GM21423 (cell line): ENCODE results near the gene CMTM7.

Source experiments
- ATAC-seq: cut with Tn5 transposase; IDR thresholded peaks from one replicate; pipeline ENCODE4 v1.9.1; 2021; ENCODE audit warnings: mild to moderate bottlenecking, moderate library complexity; ENCODE audit not compliant: unreplicated experiment

The CMTM7 gene

GRCh38 chr3:32484436-32484835 is 92.8 kb downstream of the CMTM7 start:
- no peak for ATAC-seq

- ATAC-seq = no peak
Observed at GRCh38 chr3:32487781-32488473, 96.3 kb downstream of the CMTM7 start.

DNA sequence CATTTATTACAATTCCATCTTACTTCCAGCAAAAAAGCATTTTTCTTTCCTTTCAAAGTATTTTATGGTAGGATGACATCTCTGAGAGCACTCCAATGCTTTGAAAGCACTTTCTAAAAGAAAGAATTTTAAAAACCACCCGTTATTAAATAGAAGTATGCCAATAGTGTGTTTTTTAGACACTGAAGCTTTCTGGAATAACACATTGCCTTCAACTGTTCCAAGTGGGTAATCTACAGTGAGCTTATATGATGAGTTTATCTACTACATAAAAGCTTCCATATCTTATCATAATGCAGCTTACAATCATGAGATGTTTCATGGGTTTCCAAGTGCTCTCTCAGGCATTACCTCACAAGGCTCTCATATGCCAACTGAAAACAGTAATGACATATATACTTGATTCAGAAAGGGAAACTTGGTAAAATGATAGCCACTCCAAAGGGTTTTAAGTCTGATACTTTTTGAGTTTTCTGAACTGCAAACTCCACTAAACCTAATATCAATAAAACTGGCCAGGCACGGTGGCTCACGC is 96.9 kb downstream of the CMTM7 start:
- no peak for ATAC-seq

DNA sequence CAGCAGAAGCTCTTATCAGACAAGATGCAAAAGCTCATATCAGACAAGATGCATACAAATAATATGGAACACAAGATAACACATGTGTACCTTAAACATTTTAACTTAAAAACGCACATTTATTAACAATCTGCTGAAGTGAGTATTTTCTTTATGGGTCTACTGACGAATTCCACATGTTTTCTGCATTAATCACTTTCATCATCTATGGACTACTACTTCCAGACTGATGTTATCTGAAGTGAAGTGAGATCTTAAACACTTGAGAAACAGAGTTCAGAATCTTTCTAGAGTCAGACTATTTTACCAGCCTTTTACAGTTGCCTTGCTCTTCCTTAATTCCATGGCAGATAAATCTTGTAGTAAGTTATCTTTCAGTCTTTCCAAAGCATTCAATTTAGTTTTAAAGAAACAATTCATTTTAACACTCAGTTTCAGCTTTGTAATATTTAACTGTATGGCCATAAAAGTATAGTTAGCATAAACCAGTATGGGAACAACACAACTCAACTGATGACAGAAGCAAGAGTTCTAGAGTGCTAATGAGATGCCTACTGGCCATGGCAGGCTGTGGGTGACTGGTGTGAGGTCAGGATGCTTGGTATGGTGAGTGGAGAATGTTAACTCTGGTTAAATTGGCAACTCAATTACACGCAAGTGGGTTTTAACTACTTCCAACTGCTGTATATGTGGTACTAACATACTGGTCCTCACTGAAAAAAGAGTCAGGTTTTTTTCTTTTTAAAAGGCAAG is 101.2 kb downstream of the CMTM7 start:
- no peak for ATAC-seq

DNA sequence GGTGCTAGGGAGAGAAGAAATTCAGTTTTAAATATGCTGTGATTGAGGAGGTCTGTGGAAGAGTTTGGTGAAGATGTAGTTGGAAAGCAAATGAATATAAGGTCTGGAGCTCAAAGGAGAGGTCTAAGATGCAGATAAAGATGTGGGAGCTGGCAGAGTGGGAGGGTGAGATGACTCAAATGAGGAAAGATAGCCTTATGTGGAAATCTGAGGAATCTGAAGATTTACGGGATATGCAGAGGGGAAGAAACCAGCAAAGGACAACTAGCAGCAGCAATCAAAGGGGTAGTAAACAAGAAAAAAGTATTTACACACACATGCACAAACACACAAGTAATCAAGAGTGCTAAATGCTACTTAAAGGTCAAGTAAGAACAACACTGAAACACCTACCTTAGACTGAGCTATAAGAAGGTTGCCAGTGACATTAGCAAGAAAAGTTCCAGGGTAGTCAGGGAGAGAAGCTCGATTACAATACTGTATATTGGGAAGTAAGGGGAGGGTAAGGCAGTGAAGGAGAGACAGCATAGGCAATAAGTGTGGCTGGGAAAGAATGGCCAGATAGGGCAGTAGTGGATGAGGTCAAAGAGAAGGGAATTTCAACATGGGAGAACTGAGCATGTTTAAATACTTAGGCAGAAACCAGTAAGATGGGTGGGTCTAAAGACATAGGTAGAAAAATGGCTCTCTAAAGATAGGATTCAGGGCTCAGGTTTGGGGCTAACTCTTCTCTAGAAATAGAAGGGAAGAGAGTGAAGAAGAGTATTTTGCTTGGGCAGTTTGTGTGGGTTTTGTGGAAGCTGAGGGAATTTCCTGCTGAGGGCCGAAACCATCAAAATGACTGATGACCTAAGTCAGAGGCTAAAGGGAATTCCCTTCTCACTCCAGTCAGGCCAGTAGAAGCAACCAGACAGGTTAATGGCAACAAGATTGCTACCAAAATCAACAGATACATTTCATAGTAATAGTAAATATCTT is 102.1 kb downstream of the CMTM7 start:
- peak; percentile 80 for ATAC-seq

- ATAC-seq = no peak
Observed at GRCh38 chr3:32495085-32495484, 103.4 kb downstream of the CMTM7 start.

DNA sequence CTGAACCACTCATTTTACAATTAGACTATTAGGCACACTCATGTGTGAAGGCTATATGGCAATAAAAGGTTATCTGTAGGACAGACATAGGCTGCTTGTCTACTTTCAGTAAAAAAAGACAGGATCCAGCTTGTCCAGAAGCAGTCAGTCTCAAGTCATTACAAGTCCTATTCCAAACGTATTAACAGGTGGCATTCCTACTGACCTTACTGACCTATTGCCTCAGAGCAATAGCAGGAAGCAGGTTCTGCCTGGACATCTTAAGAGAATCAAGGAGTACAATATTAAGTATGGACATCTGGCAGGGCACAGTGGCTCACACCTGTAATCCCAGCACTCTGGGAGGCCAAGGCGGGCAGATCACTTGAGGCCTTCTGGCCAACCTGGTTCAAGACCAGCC is 104.0 kb downstream of the CMTM7 start:
- no peak for ATAC-seq

- ATAC-seq = no peak
Observed at GRCh38 chr3:32498252-32498651, 106.6 kb downstream of the CMTM7 start.

DNA sequence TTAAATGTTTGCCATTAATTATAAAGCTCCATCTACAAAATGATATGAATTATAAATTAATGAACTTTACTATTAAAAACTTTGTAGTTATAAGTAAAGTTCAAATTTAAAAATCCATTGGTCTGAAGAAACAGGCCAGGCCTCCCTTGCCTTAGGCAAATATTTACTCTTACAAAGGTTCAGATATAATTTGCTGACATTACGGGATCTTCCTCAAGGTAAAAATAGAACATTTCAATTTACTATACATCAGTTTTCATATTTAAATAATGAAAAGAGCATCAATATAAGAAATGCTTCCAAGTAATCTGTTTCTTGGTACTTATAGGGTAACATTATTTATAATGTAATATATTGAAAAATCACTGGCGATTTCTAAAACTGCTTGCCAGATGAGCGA is 107.3 kb downstream of the CMTM7 start:
- ATAC-seq = no peak

- no peak for ATAC-seq
Observed at GRCh38 chr3:32499585-32499984, 107.9 kb downstream of the CMTM7 start.

DNA sequence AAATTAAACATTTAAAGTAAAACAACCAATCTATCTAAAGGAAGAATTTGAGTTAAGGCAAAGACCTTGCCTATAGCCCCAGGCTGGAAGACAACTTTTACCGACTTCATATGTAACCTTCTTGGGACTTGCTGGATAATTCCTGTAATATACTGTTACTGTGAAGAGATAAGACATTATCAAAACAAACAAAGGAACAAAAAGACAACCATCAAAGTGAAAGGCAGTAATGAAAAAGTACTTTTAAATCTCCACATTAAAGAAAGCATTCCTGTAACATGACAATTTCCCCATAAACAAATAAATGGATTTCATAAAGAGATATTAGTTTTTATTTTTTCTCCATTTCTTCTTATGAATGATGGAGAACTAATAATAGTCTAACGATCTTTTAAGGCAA is 108.6 kb downstream of the CMTM7 start:
- ATAC-seq = no peak

GRCh38 chr3:32500880-32501782 is 109.5 kb downstream of the CMTM7 start:
- no peak for ATAC-seq

DNA sequence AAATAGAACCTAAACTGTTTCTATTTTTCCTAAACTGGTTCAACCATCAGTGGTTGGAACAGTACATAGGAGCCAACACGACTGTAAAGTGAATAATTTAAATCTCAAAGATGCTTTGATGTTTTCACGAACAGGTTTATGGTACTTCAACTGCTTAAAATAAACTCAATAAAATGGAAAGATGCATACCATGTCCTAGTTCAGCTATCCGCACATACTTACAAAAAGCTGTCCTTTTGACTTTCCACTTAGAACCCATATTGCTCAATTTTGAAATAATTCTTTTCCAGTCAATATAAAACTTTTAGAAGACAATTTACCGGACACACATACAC is 110.1 kb downstream of the CMTM7 start:
- no peak for ATAC-seq

DNA sequence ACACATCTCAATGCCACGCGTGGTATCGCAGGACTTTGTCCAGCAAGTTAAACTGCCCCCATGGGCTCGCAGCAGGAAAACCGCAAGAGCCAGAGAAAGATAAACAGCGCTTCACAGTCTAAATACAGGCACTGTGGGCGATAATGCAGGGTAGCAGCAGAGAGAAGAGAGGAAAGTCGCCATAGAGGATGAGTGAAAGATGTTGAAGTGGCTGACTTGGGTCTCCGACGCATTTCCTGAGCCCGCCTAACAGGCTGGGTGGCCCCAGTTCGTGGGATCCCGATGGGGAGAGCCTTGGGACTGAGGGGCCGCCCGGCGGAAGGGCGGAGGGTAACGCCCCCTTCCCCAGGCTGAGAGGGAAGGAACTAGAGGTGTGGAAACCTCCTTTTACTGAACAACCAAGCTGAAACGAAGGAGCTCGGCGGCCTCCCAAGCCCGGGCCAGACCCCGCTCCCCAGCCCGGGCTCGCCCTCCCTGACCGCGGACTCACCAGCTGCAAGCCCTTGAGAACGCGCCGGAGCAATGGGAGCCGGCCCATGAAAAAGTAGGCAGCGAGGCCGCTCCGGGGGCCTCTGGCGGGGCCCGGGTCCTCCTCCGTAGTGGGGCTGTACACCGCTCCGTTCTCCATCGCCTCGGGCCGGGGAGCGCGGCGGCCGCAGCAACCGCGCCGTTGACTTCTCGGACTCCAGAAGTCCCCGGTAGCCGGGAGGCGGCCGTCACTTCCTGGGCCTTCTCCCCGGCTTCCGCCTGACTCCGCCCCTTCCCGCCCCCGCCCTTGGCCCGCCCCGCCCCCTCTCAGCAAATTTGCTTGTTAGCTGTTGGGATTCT is 110.7 kb downstream of the CMTM7 start, which contains the start of gene CMTM6:
Gene CMTM6 (minus strand): TSS at position 735 of the 828 bp plus-strand sequence. CDS start 107 bp downstream, at position 628.
- ATAC-seq = peak; percentile 81

GRCh38 chr3:32502946-32503286 is 111.3 kb downstream of the CMTM7 start:
- ATAC-seq = peak; percentile 10
